ENCODE results near the gene MAFF. TPM values are rescaled to one million over a fixed set of nuclear protein-coding genes. Genes with fewer than 3 reads are reported as not detected.

Gene MAFF
- 17.2 and 23.9 TPM in 2 replicates for total RNA-seq

GRCh38 chr22:38201711-38202436 lies at the start of gene MAFF:
TSS of gene MAFF (plus strand) at chr22:38201994. CDS start at chr22:38213854, 11,860 bp downstream.

GRCh38 chr22:38181453-38182200 lies 20.2 kb upstream of the MAFF start, which contains the start of gene PLA2G6:
TSS of gene PLA2G6 (minus strand) at chr22:38181830. CDS start at chr22:38169426, 12,404 bp downstream.

Small RNA genes lying within 50 kb of the gene (small RNA-seq; reads per million reads assigned to genes)
- gene RN7SL704P = not detected

Other genes with a start within 250 kb of the MAFF start
- gene C22orf23, start 248.4 kb upstream of the MAFF start, total RNA-seq = 0.24 and 0.65 TPM in 2 replicates
- 11.4 and 13.7 TPM in 2 replicates for gene POLR2F, start 248.3 kb upstream of the MAFF start, total RNA-seq
- gene SOX10, start 217.4 kb upstream of the MAFF start, total RNA-seq = not detected in 2 replicates
- gene PICK1, start 144.6 kb upstream of the MAFF start, total RNA-seq = 9.7 and 10.2 TPM in 2 replicates
- under 0.01 and 0.24 TPM in 2 replicates for gene SLC16A8, start 117.8 kb upstream of the MAFF start, total RNA-seq
- 0.32 and 0.49 TPM in 2 replicates for gene BAIAP2L2, start 91.3 kb upstream of the MAFF start, total RNA-seq
- gene PLA2G6, start 20.2 kb upstream of the MAFF start, total RNA-seq = 15.1 and 17.7 TPM in 2 replicates
- 37.4 and 42.4 TPM in 2 replicates for gene TMEM184B, start 71.0 kb downstream of the MAFF start, total RNA-seq
- gene CSNK1E, start 115.4 kb downstream of the MAFF start, total RNA-seq = 138 and 160 TPM in 2 replicates

Measured in hair follicle dermal papilla cell (primary cell).